Gastroesophageal sphincter (tissue), 4 donors: ENCODE results near the gene PACS1. TPM values are rescaled to one million over a fixed set of nuclear protein-coding genes. Genes with fewer than 3 reads are reported as not detected.

ENCODE experiments used
- ATAC-seq: fragments of 150-250 bp; one replicate; pipeline ENCODE4 v1.9.1; 2016; ENCODE audit warnings: mild to moderate bottlenecking, moderate library complexity
- H3K27ac ChIP-seq, 4 donors: fragments of 200-600 bp; sonication (generic) in 3 of 4; 1 replicate in 3 of 4; 2 replicates in 1 of 4; pipeline ENCODE4 v1.5.1; 2016 to 2019
- H3K27me3 ChIP-seq: fragments of 200-600 bp; sonication (generic); one replicate; pipeline ENCODE4 v1.5.1; 2019
- H3K36me3 ChIP-seq, 2 donors: fragments of 200-600 bp; sonication (generic); one replicate each; pipeline ENCODE4 v1.5.1; 2019; ENCODE audit warnings: control low read depth in 1 of 2
- H3K4me1 ChIP-seq, 3 donors: fragments of 200-600 bp; sonication (generic); 1 replicate in 2 of 3; 2 replicates in 1 of 3; pipeline ENCODE4 v1.5.1; 2016 to 2019; ENCODE audit warnings: control low read depth in 2 of 3
- H3K4me3 ChIP-seq, 2 donors: fragments of 200-600 bp; sonication (generic); one replicate each; pipeline ENCODE4 v1.5.1; 2019; ENCODE audit warnings: mild to moderate bottlenecking in 1 of 2, moderate library complexity in 1 of 2
- H3K9me3 ChIP-seq, 3 donors: fragments of 200-600 bp; sonication (generic); one replicate each; pipeline ENCODE4 v1.5.1; 2017 to 2019; ENCODE audit warnings: control low read depth in 2 of 3
- CTCF ChIP-seq, 4 experiments: fragments of 200-600 bp in 2 of 4; fragments of 450-650 bp in 2 of 4; sonication (generic) in 1 of 4; IDR thresholded peaks; one replicate each; pipeline ENCODE4 v1.5.1; 2017 to 2019; ENCODE audit warnings: antibody characterized with exemption in 4 of 4, mild to moderate bottlenecking in 2 of 4, moderate library complexity in 2 of 4
- EP300 ChIP-seq: sonication (generic); formaldehyde crosslinking; IDR thresholded peaks from one replicate; pipeline ENCODE4 v1.6.1; 2017; ENCODE audit warnings: antibody characterized with exemption, mild to moderate bottlenecking
- POLR2A ChIP-seq, 2 donors: fragments of 450-650 bp; IDR thresholded peaks; one replicate each; pipeline ENCODE4 v1.6.1; 2017; ENCODE audit warnings: antibody characterized with exemption in 2 of 2, mild to moderate bottlenecking in 2 of 2, moderate library complexity in 1 of 2
- POLR2AphosphoS5 ChIP-seq: sonication (generic); formaldehyde crosslinking; IDR thresholded peaks from one replicate; pipeline ENCODE4 v1.6.1; 2017; ENCODE audit warnings: antibody characterized with exemption
- WGBS, 2 donors: methylation state at CpG; one replicate each; pipeline ENCODE4 v1.1.5; 2018; ENCODE audit warnings: low coverage in 1 of 2; 5-methylcytosine and 5-hydroxymethylcytosine counted together
- total RNA-seq, 4 donors: library from RNA; depleted of rRNA; stranded (reverse); fragments of >200 nt; gene quantifications; one replicate each; pipeline ENCODE4 v1.1.0, GENCODE V29; 2016

Gene PACS1
- total RNA-seq, 4 donors from 2014 or later, result 32.7 to 81.8 (median 38.2) TPM

- 80% methylated on average over 4 of the region's 19 CpGs; no CpG with 5 or more reads in 1 of the 2 donors for WGBS, 2 donors
- Histone ChIP-seq H3K9me3 (no peaks in the 10 kb centered on the region), H3K27me3 (no peaks in the 10 kb centered on the region), H3K4me3 (no peak overlapping the region), H3K4me1 (peaks cover 0 to 4% (median 0%) of the 10 kb centered on the region in 3 donors), H3K27ac (no peak overlapping the region), H3K36me3 (peaks cover 0 to 72% of the 10 kb centered on the region in 2 donors)
- TF ChIP-seq POLR2AphosphoS5, result no peak
- no peak for TF ChIP-seq CTCF (IDR thresholded peaks at IDR 0.05)
- no peak for TF ChIP-seq EP300
- no peak for TF ChIP-seq POLR2A (IDR thresholded peaks at IDR 0.05)
- no peak for ATAC-seq
These were observed 149.9 kb downstream of the PACS1 start for GRCh38 chr11:66219846-66220565.

GRCh38 chr11:66220566-66220935 lies 150.5 kb downstream of the PACS1 start:
- Histone ChIP-seq H3K4me1 (peaks cover 0 to 4% (median 0%) of the 10 kb centered on the region in 3 donors), H3K27ac (no peak overlapping the region), H3K27me3 (no peaks in the 10 kb centered on the region), H3K9me3 (no peaks in the 10 kb centered on the region), H3K36me3 (peaks cover 0 to 72% of the 10 kb centered on the region in 2 donors), H3K4me3 (no peak overlapping the region)
- TF ChIP-seq POLR2AphosphoS5, result no peak
- TF ChIP-seq POLR2A (IDR thresholded peaks at IDR 0.05), result no peak
- TF ChIP-seq CTCF (IDR thresholded peaks at IDR 0.05), result no peak
- TF ChIP-seq EP300, result no peak
- ATAC-seq, result no peak
- 87 to 93% methylated on average over 3 to 5 of the region's 6 CpGs for WGBS, 2 donors

- no peak overlapping the region for H3K4me3 ChIP-seq
- ATAC-seq, result no peak
- TF ChIP-seq CTCF (IDR thresholded peaks at IDR 0.05), result no peak
- TF ChIP-seq POLR2AphosphoS5, result no peak
- no peak for TF ChIP-seq POLR2A (IDR thresholded peaks at IDR 0.05)
- H3K4me1 ChIP-seq, result peaks cover 0 to 4% (median 0%) of the 10 kb centered on the region in 3 donors
- no peaks in the 10 kb centered on the region for H3K9me3 ChIP-seq
- WGBS, 2 donors, result 53 to 85% methylated on average over 2 to 3 of the region's 13 CpGs
- H3K27me3 ChIP-seq, result no peaks in the 10 kb centered on the region
- no peak overlapping the region for H3K27ac ChIP-seq
- peaks cover 0 to 71% of the 10 kb centered on the region in 2 donors for H3K36me3 ChIP-seq
These were observed 150.9 kb downstream of the PACS1 start for GRCh38 chr11:66221012-66221411.

GRCh38 chr11:66221726-66222236 lies 151.7 kb downstream of the PACS1 start:
- peaks cover 0 to 67% of the 10 kb centered on the region in 2 donors for H3K36me3 ChIP-seq
- no peak for ATAC-seq

More at GRCh38 chr11:66221726-66222236, 151.7 kb downstream of the PACS1 start:
- Histone ChIP-seq H3K27me3 (no peaks in the 10 kb centered on the region), H3K4me1 (peaks cover 0 to 4% (median 0%) of the 10 kb centered on the region in 3 donors), H3K27ac (no peak overlapping the region), H3K4me3 (no peak overlapping the region), H3K9me3 (no peaks in the 10 kb centered on the region)
- no peak for TF ChIP-seq POLR2A (IDR thresholded peaks at IDR 0.05)
- no peak for TF ChIP-seq CTCF (IDR thresholded peaks at IDR 0.05)
- TF ChIP-seq EP300, result no peak
- TF ChIP-seq POLR2AphosphoS5, result no peak
- WGBS, 2 donors, result 86 to 100% methylated on average over 1 to 4 of the region's 9 CpGs
